ENCODE data around the gene IL13RA1. TPM values are rescaled to one million over a fixed set of nuclear protein-coding genes. Genes with fewer than 3 reads are reported as not detected.

IL13RA1 gene
- total and polyA plus RNA-seq, 4 donors = 31.2 to 137 (median 44.5) TPM

DNA sequence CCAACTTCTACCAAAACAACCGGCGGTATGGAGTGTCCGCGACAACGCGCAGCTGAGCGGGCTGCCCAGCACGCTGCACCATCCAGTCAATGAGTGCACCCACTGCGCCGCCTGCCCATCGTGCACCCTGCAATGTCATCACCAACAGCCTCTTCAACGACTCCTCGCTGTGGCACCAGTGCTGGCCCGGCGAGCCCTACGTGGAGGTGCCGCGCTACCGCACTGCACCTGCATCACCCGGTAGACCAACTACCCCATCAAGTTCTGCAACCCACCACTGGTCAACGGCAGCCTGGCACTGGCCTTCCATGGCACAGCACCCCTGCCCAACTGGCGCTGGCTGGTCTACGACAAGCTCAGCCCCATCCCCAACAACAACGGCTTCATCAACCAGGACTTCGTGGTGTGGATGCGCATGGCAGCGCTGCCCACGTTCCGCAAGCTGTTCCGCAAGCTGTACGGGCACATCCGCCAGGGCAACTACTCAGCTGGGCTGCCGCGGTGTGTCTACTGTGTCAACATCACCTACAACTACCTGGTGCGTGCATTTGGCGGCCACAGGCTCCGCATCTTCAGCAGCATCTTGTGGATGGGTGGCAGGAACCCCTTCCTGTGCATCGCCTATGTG is 42.8 kb downstream of the IL13RA1 start:
- peaks cover 0 to 4% (median 0%) of the 10 kb centered on the region in 4 donors for H3K9me3 ChIP-seq (ENCODE audit: control insufficient read depth in 4 of 4, low read length in 3 of 4)
- no peak overlapping the region for H3K4me3 ChIP-seq (ENCODE audit: low read depth in 1 of 3, low read length in 3 of 3)
- H3K27me3 ChIP-seq (ENCODE audit: control insufficient read depth in 4 of 4, insufficient read depth in 4 of 4, low read length in 3 of 4) = no peaks in the 10 kb centered on the region
- WGBS = 98% methylated on average over 38 of the region's 38 CpGs
- no peak overlapping the region for H3K27ac ChIP-seq (ENCODE audit: low read depth in 1 of 2, low read length in 2 of 2)
- H3K9ac ChIP-seq (ENCODE audit: low read depth in 1 of 2, low read length in 2 of 2) = no peak overlapping the region
- TF ChIP-seq FOXA2 (IDR thresholded peaks at IDR 0.05) = no peak
- no peak for TF ChIP-seq SP1 (IDR thresholded peaks at IDR 0.05)
- TF ChIP-seq HNF4G (IDR thresholded peaks at IDR 0.05) = no peak
- TF ChIP-seq, protein P1, sequence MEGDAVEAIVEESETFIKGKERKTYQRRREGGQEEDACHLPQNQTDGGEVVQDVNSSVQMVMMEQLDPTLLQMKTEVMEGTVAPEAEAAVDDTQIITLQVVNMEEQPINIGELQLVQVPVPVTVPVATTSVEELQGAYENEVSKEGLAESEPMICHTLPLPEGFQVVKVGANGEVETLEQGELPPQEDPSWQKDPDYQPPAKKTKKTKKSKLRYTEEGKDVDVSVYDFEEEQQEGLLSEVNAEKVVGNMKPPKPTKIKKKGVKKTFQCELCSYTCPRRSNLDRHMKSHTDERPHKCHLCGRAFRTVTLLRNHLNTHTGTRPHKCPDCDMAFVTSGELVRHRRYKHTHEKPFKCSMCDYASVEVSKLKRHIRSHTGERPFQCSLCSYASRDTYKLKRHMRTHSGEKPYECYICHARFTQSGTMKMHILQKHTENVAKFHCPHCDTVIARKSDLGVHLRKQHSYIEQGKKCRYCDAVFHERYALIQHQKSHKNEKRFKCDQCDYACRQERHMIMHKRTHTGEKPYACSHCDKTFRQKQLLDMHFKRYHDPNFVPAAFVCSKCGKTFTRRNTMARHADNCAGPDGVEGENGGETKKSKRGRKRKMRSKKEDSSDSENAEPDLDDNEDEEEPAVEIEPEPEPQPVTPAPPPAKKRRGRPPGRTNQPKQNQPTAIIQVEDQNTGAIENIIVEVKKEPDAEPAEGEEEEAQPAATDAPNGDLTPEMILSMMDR (IDR thresholded peaks at IDR 0.05; ENCODE audit: low read depth, low read length, missing input control) = no peak
- no peak for TF ChIP-seq TAF1 (conservative IDR thresholded peaks at IDR 0.05)
- no peak for DNase-seq (ENCODE audit: low spot score)
- peaks cover 0 to 3% (median 0%) of the 10 kb centered on the region in 4 donors for H3K4me1 ChIP-seq (ENCODE audit: control insufficient read depth in 4 of 4, insufficient read depth in 4 of 4, low read length in 3 of 4)
- H3K36me3 ChIP-seq (ENCODE audit: control insufficient read depth in 4 of 4, insufficient read depth in 3 of 4, low read depth in 1 of 4, low read length in 3 of 4) = peaks cover 6 to 27% (median 17%) of the 10 kb centered on the region in 4 donors

DNA sequence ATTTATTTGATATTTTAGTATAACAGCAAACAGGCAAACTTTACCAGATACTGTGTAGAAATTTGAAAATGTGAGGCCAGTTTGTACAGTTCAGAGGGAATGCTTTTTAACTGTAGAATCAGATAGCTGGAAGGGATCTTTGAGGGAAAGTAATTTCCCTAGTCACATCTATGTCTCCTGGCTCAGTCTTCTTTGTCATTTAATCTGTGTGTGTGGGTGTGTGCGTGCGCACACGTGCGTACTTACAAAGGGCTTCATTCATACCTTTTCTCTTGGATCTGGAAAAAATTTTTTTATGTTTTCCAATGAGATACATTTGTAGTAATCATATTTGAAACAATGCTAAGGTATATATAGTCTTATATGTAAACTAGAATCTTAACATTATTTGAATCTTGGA is 44.6 kb downstream of the IL13RA1 start:
- 77% methylated on average over 4 of the region's 4 CpGs for WGBS
- H3K4me1 ChIP-seq (ENCODE audit: control insufficient read depth in 4 of 4, insufficient read depth in 4 of 4, low read length in 3 of 4) = peaks cover 0 to 3% (median 0%) of the 10 kb centered on the region in 4 donors
- peaks cover 0 to 4% (median 0%) of the 10 kb centered on the region in 4 donors for H3K9me3 ChIP-seq (ENCODE audit: control insufficient read depth in 4 of 4, low read length in 3 of 4)
- H3K27ac ChIP-seq (ENCODE audit: low read depth in 1 of 2, low read length in 2 of 2) = no peak overlapping the region
- no peaks in the 10 kb centered on the region for H3K27me3 ChIP-seq (ENCODE audit: control insufficient read depth in 4 of 4, insufficient read depth in 4 of 4, low read length in 3 of 4)
- H3K9ac ChIP-seq (ENCODE audit: low read depth in 1 of 2, low read length in 2 of 2) = no peak overlapping the region
- DNase-seq (ENCODE audit: low spot score) = no peak
- peaks cover 6 to 27% (median 18%) of the 10 kb centered on the region in 4 donors for H3K36me3 ChIP-seq (ENCODE audit: control insufficient read depth in 4 of 4, insufficient read depth in 3 of 4, low read depth in 1 of 4, low read length in 3 of 4)
- TF ChIP-seq, protein P2, sequence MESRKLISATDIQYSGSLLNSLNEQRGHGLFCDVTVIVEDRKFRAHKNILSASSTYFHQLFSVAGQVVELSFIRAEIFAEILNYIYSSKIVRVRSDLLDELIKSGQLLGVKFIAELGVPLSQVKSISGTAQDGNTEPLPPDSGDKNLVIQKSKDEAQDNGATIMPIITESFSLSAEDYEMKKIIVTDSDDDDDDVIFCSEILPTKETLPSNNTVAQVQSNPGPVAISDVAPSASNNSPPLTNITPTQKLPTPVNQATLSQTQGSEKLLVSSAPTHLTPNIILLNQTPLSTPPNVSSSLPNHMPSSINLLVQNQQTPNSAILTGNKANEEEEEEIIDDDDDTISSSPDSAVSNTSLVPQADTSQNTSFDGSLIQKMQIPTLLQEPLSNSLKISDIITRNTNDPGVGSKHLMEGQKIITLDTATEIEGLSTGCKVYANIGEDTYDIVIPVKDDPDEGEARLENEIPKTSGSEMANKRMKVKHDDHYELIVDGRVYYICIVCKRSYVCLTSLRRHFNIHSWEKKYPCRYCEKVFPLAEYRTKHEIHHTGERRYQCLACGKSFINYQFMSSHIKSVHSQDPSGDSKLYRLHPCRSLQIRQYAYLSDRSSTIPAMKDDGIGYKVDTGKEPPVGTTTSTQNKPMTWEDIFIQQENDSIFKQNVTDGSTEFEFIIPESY (IDR thresholded peaks at IDR 0.05) = no peak
- TF ChIP-seq FOXA2 (IDR thresholded peaks at IDR 0.05) (no peak), HNF4G (IDR thresholded peaks at IDR 0.05) (no peak), NR2F2 (IDR thresholded peaks at IDR 0.05) (no peak), RAD21 (IDR thresholded peaks at IDR 0.05) (no peak), JUND (IDR thresholded peaks at IDR 0.05) (no peak), FOXA1 (IDR thresholded peaks at IDR 0.05) (no peak)
- TF ChIP-seq, protein P1 (IDR thresholded peaks at IDR 0.05; ENCODE audit: low read depth, low read length, missing input control) = no peak
- H3K4me3 ChIP-seq (ENCODE audit: low read depth in 1 of 3, low read length in 3 of 3) = no peak overlapping the region

DNA sequence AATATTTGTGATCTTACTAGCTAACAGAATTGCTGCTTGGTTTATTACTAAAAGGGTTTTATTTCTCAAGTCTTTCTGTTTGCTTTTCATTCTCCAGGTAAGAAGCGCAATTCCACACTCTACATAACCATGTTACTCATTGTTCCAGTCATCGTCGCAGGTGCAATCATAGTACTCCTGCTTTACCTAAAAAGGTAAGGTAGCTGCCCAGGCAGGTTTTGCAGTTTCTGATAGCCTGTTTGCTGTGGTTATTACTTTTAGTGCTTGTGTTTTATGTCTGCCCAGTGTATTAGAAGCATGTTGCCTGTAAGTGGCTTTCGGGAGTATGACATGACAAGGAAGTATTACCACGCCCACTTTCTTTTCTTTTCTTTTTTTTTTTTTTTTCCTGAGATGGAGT is 46.4 kb downstream of the IL13RA1 start:
- WGBS = 92% methylated on average over 5 of the region's 5 CpGs
- Histone ChIP-seq H3K9me3 (ENCODE audit: control insufficient read depth in 4 of 4, low read length in 3 of 4) (peaks cover 0 to 4% (median 0%) of the 10 kb centered on the region in 4 donors), H3K27me3 (ENCODE audit: control insufficient read depth in 4 of 4, insufficient read depth in 4 of 4, low read length in 3 of 4) (no peaks in the 10 kb centered on the region), H3K9ac (ENCODE audit: low read depth in 1 of 2, low read length in 2 of 2) (no peak overlapping the region), H3K36me3 (ENCODE audit: control insufficient read depth in 4 of 4, insufficient read depth in 3 of 4, low read depth in 1 of 4, low read length in 3 of 4) (peaks cover 2 to 22% (median 13%) of the 10 kb centered on the region in 4 donors), H3K4me1 (ENCODE audit: control insufficient read depth in 4 of 4, insufficient read depth in 4 of 4, low read length in 3 of 4) (peaks cover 0 to 3% (median 0%) of the 10 kb centered on the region in 4 donors), H3K4me3 (ENCODE audit: low read depth in 1 of 3, low read length in 3 of 3) (no peak overlapping the region), H3K27ac (ENCODE audit: low read depth in 1 of 2, low read length in 2 of 2) (no peak overlapping the region)
- no peak for TF ChIP-seq RXRA (IDR thresholded peaks at IDR 0.05)
- TF ChIP-seq, protein P3, sequence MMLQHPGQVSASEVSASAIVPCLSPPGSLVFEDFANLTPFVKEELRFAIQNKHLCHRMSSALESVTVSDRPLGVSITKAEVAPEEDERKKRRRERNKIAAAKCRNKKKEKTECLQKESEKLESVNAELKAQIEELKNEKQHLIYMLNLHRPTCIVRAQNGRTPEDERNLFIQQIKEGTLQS (IDR thresholded peaks at IDR 0.05) = no peak
- TF ChIP-seq SP1 (IDR thresholded peaks at IDR 0.05) = no peak
- TF ChIP-seq FOXA1 (IDR thresholded peaks at IDR 0.05) = no peak
- no peak for DNase-seq (ENCODE audit: low spot score)

Measured in liver (tissue), 9 donors.